GM23248 (cell line): ENCODE data around the gene KIF25.

Source experiments
- EZH2 ChIP-seq: fragments of 200-600 bp; sonication (generic); IDR thresholded peaks from 2 replicates; pipeline ENCODE4 v1.6.1; 2018; ENCODE audit warnings: antibody characterized with exemption, mild to moderate bottlenecking; ENCODE audit not compliant: insufficient read depth, poor library complexity, severe bottlenecking
- EZH2phosphoT487 ChIP-seq: fragments of 200-600 bp; sonication (generic); IDR thresholded peaks from 2 replicates; pipeline ENCODE4 v1.6.1; 2018; ENCODE audit warnings: antibody characterized with exemption, moderate library complexity, mild to moderate bottlenecking, low read depth; ENCODE audit not compliant: insufficient read depth

GRCh38 chr6:168083514-168083885 lies 86.0 kb downstream of the KIF25 start:
- TF ChIP-seq EZH2 (no peak), EZH2phosphoT487 (no peak)
